ENCODE measurements around the gene COMTD1.

The COMTD1 gene

DNA sequence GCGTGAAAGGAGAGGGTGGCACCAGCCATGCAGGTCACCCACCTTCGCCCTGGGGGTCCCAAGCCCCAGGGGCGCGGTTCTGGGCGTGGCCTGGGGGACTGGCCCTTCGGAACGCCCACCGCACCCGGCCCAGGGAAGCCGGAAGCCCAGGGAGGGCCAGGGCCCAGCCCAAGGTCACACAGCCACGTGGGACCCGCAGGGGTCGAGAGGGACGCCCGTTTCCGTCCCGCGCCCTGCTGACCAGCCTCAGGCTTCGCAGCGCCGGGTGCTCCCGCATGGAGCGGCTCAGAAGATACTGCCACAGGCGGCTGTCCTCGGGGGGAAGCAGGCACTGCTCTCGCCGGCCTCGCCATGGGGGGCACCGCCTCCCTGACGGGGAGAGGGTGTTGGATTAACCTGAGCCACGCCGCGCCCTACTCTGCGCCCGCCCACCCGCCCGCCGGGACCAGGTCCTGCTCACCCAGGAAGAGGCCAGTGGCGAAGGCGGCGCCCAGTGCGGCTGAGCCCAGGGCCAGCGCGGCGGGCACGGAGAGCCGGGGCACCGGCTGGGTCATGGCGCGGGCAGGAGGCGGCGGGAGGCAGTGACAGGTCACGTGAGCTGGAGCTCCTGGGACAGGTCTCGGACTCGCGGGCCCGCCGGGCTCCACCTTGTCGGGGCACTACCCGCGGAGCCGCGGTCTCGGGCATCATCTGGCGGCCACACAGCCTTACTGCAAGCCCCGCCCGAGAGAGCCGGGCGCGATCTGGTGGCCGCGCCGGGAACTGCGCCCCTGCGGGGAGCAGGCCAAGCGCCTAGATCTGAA, at the start of gene COMTD1:
TSS of gene COMTD1 (minus strand) at position 583 of the 803 bp plus-strand sequence. CDS start at position 554, 29 bp downstream.
- no peak for FAIRE-seq

DNA sequence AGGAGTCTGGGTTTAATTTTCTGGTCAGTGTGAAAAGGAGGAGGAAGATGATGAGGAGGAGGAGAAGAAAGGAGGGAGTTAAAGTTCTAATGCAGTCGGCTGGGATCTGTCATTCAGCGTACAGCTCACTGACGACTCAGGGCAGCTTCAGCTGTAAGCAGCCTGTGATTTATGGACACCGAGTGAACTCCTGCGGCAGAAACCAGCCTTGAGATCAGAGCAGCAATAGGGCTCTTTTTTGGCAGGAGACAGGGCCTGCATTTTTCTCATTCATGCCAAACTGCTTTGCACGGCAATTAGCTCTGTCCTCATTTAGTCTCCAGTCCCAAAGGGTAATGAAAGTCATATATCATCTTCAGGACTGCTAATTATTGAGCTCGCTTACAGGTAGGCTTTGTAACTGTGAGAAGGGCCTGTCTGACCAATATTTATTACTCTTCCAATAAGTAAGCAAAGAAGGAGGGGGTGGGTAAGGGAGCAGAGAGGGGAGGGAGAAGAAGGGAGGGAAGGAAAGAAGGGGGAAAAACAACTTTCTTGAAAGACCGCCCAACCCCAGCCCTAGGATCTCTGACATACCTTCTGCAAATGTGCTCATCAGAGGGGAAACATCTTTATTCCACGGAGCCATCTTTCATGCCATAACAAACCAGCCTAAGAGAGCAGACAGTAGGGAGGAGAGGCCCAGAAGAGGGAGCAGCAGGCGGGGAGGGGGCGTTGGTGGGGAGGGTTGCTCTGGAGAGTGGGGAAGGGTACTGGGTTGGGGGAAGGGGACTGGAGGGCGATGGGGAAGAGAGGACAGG, 48.1 kb upstream of the COMTD1 start:
- FAIRE-seq, result no peak

DNA sequence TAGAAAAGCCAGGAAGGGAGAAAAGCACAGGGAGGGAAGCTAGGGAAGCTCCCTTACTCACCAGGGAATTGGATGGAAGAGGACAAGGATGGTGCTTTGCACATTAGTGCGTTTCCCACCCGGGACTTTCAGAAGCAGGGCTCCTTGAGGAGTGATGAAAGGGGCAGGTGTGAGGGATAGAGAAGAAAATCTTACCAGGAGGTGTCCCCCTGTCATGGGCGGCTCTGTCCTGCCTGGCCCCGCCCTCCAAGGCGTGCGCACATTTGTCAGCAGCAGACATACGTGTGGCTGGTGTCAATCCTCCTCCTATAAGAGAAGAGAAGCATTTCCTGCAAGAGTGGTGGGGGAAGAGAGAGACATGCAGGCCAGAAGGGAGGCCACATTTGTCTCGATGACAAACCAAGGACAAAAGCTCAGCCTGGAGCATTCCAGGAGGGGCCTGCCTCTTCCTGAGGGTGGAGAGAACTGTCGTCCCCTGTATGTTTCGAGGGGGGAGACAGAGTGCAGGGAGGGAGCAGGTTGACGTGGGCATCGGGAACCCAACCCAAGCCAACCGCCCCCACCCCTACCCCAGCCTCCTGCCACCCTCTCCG, 47.4 kb upstream of the COMTD1 start:
- FAIRE-seq, result no peak

- no peak for FAIRE-seq
Observed at GRCh38 chr10:75281974-75282373, 46.2 kb upstream of the COMTD1 start.

DNA sequence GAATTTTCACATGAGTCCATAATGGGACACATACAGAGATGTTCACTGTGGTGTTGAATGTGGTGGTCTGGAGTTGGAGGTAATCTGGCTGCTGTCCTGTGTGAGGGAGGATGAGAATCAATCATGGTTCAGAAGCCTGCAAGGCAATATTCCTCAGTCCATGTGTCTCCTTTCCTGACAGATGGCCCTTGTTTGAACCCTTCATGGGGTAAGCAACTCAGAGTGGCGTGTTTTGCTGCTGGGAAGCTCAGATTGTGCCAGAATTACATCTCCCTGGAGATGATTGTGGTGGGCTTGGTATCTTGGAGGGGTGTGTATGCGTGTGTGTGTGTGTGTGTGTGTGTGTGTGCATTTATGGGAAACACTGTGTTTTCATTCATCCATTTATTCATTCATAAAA, 44.5 kb upstream of the COMTD1 start:
- FAIRE-seq, result no peak

DNA sequence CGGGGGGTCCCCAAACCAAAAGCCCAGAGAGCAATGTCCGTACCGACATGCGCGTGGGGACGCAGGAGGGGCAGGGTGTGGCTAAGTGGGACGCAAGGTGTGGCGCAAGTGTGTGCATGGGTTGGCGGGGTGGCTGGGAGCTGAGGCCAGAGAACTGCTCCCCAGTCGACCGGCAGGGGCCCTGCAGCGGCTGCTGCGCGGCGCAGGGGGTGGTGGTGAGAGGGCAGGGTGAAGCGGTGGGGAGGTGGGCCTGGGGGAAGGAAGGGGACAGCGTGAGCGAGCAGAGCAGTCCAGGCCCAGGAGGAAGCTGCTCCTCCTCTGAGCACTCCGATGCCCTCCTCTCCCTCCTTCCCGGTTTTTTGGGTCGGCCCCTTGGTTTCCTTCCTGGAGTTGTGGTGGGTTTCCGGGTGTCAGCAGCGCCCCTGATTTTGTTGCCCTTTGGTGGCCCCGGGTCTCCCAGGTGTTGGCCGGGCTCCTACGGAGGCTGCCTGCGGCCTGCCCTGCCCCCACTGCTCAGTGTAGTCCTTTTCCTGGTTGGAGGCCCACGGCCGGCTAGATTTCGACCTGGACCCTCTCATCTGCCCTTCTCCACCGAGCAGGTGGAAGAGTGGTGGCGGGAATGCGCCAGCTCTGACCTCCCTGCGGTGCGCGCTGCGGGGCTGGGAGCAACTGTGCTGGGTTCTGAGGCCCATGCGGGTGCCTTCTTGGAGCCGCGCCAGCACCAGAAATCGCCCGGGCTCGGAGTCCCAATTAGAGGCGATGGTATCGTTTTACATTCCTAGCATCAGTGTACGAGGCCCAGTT, 40.5 kb upstream of the COMTD1 start:
- FAIRE-seq, result no peak

DNA sequence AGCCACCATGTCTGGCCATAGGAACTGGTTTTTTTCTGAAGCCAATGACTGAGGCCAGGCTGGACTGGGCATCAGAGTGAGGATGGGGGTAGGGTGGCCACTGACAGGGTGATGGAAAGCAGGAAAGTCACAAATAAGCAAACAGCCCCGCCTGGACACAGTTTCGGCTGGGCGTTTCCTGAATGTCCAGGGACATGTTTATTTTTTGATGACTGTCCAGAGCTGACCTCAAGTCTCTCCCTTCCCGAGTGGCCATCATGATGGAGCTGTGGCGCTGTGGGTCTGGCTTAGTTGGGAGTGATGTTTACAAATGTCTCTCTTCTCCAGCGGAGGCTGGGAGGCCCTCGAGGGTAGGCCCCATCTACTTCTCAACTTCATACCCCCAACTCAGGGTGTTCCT, 37.1 kb upstream of the COMTD1 start:
- FAIRE-seq, result no peak

DNA sequence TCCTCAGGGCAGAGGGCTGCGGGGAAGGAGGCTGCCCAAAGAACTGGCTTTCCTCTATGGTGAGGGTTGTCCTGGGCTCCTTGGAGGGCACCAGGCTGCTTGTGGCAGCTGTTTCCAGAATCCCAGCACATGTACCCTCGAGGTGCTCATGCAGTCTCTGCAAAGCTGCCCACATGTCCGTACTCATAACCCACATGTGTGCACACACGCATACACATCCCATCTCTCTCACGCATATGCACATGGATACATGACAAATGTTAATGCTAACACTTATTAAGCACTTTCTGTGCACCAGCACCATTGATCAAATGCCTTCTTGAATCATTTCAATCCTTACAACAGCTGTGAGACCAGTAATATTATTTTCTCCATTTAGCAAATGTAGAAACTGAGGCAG, 36.3 kb upstream of the COMTD1 start:
- no peak for FAIRE-seq

GRCh38 chr10:75269605-75270004, 33.8 kb upstream of the COMTD1 start:
- FAIRE-seq, result no peak

DNA sequence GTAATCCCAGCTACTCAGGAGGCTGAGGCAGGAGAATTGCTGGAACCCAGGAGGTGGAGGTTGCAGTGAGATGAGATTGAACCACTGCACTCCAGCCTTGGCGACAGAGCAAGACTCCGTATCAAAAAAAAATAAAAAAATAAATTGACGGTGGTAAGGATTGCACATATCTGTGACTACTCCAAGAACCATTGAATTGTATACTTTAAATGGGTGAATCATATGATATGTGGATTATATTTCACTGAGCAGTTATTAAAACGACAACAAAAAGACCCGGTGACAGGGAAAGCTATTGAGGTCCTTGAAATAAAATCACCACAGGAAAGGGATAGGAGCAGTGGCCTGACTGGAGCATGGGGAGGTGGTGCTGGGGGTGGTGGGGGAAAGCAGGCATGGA, 31.2 kb upstream of the COMTD1 start:
- no peak for FAIRE-seq

- FAIRE-seq, result no peak
Observed at GRCh38 chr10:75265856-75266255, 30.1 kb upstream of the COMTD1 start.

DNA sequence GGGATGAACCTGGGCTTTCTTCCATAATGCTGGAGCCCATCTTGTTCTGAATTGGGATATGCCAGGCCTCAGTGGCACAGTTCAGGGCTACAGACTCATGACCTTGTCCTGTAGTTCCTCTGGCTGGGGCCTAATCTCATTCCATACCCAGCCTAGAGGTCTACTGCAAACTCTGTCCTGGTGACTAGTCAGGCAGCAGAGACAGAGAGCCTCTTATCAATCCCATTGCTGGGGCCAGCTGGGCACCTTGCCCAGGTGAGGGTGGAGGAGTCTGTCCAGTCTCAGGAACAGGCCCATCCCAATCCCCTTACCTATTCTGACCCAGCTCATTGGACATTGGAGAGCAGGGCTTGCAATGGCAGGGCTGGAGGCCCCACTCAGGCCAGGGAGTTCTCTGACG, 28.0 kb upstream of the COMTD1 start:
- FAIRE-seq, result no peak

DNA sequence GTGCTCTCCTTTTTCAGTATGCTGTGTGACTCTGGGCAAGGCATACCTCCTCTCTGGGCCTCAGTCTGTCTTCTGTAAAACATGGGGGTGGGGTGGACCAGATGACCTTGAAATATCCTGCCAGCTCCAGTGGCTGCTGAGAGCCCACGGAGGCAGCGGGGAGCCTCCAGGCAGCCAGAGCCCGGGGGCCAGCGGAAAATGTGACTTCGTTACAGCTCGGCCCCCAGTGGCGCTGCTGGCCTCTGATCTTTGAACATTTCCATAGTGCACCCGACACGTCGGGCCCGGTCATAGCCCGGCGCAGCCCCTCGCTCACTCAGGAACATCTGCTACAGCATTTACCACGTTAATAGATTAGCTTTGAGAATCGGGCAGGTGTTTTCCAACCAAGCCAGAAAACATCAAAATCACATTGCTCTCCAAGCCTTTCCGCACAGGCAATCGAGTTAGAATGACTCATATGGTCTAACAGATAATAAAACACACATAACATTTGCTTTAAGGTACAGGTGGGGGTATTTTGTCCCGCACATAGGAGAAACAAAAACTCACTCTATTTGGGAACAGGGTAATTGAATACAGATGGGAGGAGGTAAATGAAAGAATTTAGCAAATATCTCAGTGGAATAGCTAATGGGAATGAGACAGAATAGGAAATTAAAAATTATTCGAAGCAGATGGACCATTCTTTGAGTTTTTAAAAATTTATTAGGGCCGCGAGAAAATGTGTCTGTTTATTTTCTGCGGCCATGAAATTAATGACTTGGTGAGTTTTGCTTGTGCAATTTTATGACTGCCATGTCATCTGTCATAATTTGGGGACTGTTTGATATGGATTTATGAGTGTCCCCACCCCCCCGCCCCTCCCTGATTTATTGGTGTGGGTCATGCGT, 26.3 kb upstream of the COMTD1 start:
- peak; percentile 97 for FAIRE-seq

DNA sequence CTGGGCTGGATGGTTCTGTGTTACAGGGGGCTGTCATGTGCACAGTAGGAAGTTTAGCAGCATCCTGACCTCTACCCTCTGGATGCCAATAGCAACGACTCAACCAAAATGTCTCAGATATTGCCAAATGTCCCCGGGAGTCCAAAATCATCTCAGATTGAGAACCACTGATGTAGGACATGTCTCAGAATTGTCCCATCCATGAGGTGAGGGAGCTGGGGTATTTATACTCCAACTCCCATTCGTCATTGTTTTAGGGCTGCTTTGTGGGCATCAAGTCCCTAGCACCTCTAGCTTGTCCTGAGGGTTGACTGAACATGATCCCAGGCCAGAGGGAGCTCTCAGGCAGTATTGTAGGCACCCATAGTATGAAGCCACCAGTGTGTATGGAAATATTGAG, 25.2 kb upstream of the COMTD1 start:
- no peak for FAIRE-seq

- FAIRE-seq, result no peak
Observed at GRCh38 chr10:75254739-75255138, 19.0 kb upstream of the COMTD1 start.

DNA sequence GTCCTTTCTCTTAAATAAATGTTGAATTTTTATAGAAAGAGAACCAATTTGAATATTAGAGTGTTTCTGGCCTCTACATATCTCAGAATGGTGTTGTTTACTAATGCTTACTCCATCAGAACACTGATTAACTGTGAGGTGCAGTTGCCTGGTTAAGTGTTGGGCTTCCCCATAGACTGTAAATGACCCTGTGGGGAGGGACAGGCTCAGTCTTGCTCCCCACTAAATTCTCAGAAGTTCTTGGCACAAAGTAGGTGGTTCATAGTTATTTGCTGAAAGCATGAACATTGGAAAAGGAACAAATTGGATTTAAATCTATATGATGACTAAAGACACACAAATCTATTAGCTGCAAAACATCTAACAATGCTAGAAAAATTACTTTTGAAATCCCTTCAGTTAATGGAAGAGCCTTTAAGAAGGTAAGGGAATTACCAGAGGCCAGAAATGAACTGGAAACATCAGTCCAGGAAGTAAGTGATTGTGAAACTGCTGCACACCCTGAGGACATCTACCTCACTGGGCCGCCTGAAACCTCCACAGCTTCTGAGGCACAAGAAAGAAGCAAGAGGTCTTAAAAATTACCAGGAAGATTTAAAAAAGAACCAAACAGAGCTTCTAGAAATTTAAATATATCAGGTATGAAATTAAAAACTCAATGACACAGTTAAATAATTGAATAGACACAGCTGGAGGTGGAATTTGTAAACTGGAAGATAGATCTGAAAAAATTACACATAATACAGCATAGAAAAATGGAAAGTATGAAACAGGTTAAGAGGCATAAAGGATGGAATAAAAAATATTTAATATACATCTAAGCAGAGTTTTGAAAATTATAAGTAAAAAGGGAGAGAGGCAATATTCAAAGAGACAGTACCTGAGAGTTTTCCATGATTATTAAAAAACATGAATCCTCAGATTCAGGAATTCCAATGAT, 17.8 kb upstream of the COMTD1 start:
- no peak for FAIRE-seq

DNA sequence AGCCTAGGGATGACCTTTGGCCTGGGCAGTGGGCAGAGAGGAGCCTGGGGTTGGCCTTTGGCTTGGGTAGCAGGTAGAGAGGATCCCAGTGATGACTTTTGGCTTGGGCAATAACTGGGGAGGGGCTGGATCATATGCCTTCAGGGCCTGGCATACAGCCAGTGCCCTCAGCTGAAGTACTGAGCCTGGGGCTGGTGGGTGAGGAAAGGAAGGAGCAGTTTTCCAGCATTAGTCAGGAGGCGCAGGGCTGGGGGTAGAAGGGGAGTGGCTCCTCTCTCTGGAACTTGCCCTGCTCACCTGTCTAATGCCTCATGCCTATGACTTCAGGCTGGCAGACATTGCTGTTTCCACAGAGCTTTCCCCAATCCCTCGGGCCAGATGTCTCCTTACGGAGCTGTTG, 15.2 kb upstream of the COMTD1 start:
- FAIRE-seq, result no peak

GRCh38 chr10:75247797-75248196, 12.0 kb upstream of the COMTD1 start:
- FAIRE-seq, result no peak

DNA sequence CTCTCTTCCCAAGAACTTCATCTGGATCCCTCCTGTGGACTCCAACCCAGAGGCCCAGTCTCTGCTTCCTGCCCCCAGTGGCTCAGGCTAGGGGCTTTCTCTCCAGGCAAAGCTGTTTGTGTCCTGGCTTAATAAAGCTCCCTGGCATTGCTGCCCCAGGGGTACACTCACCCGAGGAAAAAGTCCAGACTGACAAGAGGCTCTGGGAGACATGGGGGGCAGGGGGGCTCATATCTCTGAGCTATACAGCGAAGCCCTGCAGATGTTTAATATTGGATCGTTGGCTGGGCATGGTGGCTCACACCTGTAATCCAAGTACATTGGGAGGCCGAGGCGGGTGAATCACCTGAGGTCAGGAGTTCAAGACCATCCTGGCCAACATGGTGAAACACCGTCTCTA, 10.7 kb upstream of the COMTD1 start:
- FAIRE-seq, result no peak

- no peak for FAIRE-seq
Observed at GRCh38 chr10:75245354-75246250, 9.8 kb upstream of the COMTD1 start.

Measured in islet of Langerhans (tissue), 1 donor.